Smooth muscle cell (in vitro differentiated cells): ENCODE results near the gene ALDH1L1. TPM values are rescaled to one million over a fixed set of nuclear protein-coding genes. Genes with fewer than 3 reads are reported as not detected.
A peak's percentile ranks its signal among the peaks of the same experiment; 100 is the strongest.

ENCODE experiments used
- DNase-seq: peaks from one replicate; lab custom pipeline; 2025; ENCODE audit not compliant: unreplicated experiment; lab: John Stamatoyannopoulos, UW
- H2AFZ ChIP-seq: fragments of 200-600 bp; sonication (generic); 2 replicates; pipeline ENCODE4 v1.6.0; 2016; ENCODE audit warnings: antibody characterized with exemption, low read depth, mild to moderate bottlenecking
- H3F3A ChIP-seq: fragments of 200-600 bp; sonication (generic); 2 replicates; pipeline ENCODE4 v1.6.0; 2017; ENCODE audit warnings: antibody characterized with exemption, low read depth
- H3K27ac ChIP-seq: fragments of 200-600 bp; sonication (generic); 2 replicates; pipeline ENCODE4 v1.5.1; 2016; ENCODE audit warnings: low read depth, mild to moderate bottlenecking
- H3K27me3 ChIP-seq: fragments of 200-600 bp; sonication (generic); 2 replicates; pipeline ENCODE4 v1.6.1; 2016; ENCODE audit warnings: low read depth, mild to moderate bottlenecking
- H3K36me3 ChIP-seq: fragments of 200-600 bp; sonication (generic); 2 replicates; pipeline ENCODE4 v1.5.1; 2016; ENCODE audit warnings: low read depth
- H3K4me1 ChIP-seq: fragments of 200-600 bp; sonication (generic); 2 replicates; pipeline ENCODE4 v1.5.1; 2016; ENCODE audit warnings: low read depth
- H3K4me2 ChIP-seq: fragments of 200-600 bp; sonication (generic); 2 replicates; pipeline ENCODE4 v1.6.0; 2016; ENCODE audit warnings: mild to moderate bottlenecking
- H3K4me3 ChIP-seq: fragments of 200-600 bp; sonication (generic); 2 replicates; pipeline ENCODE4 v1.5.1; 2016; ENCODE audit warnings: mild to moderate bottlenecking
- H3K79me2 ChIP-seq: fragments of 200-600 bp; sonication (generic); 2 replicates; pipeline ENCODE4 v1.6.0; 2016; ENCODE audit warnings: low read depth, mild to moderate bottlenecking
- H3K9ac ChIP-seq: fragments of 200-600 bp; sonication (generic); 2 replicates; pipeline ENCODE4 v1.6.0; 2016; ENCODE audit warnings: low read depth
- H3K9me3 ChIP-seq: fragments of 200-600 bp; sonication (generic); replicated peaks from 2 replicates; pipeline ENCODE4 v1.5.1; 2016; ENCODE audit warnings: low read depth
- H4K20me1 ChIP-seq: fragments of 200-600 bp; sonication (generic); 2 replicates; pipeline ENCODE4 v1.6.0; 2016; ENCODE audit warnings: low read depth
- CTCF ChIP-seq: fragments of 200-600 bp; sonication (generic); IDR thresholded peaks from 2 replicates; pipeline ENCODE4 v1.5.1; 2017; ENCODE audit warnings: borderline replicate concordance, mild to moderate bottlenecking, antibody characterized with exemption; ENCODE audit not compliant: insufficient read depth, poor library complexity, severe bottlenecking
- WGBS: methylation state at CpG from one replicate; pipeline ENCODE4 v1.1.7; 2016; ENCODE audit warnings: low lambda C conversion rate; 5-methylcytosine and 5-hydroxymethylcytosine counted together
- polyA plus RNA-seq: library from polyadenylated mRNA; unstranded; fragments of >200 nt; fragmentation: Nextera tagmentation; extraction: Ambion mirVana; gene quantifications from 2 replicates; pipeline ENCODE4 v1.2.1, GENCODE V29; 2016
- total RNA-seq: library from RNA; depleted of rRNA; stranded (reverse); fragments of >200 nt; gene quantifications from 2 replicates; pipeline ENCODE4 v1.2.3, GENCODE V29; 2014

The ALDH1L1 gene
- total and polyA plus RNA-seq, 2 experiments from 2014 or later, result 0.48 TPM; not detected in 1

GRCh38 chr3:126113733-126114442 lies 66.5 kb downstream of the ALDH1L1 start:
- H3K9ac ChIP-seq, result no peak overlapping the region
- no peaks in the 10 kb centered on the region for H4K20me1 ChIP-seq
- no peak overlapping the region for H2AFZ ChIP-seq
- no peaks in the 10 kb centered on the region for H3K27me3 ChIP-seq
- H3K79me2 ChIP-seq, result no peaks in the 10 kb centered on the region
- no peak overlapping the region for H3K4me3 ChIP-seq
- peak; percentile 31 for TF ChIP-seq CTCF
- H3K4me2 ChIP-seq, result no peak overlapping the region
- H3K9me3 ChIP-seq, result no peaks in the 10 kb centered on the region
- no peaks in the 10 kb centered on the region for H3K4me1 ChIP-seq
- DNase-seq, result no peak
- H3K36me3 ChIP-seq, result no peaks in the 10 kb centered on the region
- H3F3A ChIP-seq, result no peaks in the 10 kb centered on the region
- no peak overlapping the region for H3K27ac ChIP-seq
- 81% methylated on average over 9 of the region's 9 CpGs for WGBS

GRCh38 chr3:126113238-126113555 lies 67.2 kb downstream of the ALDH1L1 start:
- 90% methylated on average over 6 of the region's 6 CpGs for WGBS
- H3K36me3 ChIP-seq, result no peaks in the 10 kb centered on the region
- no peak overlapping the region for H3K4me3 ChIP-seq
- no peak overlapping the region for H2AFZ ChIP-seq
- H3K27me3 ChIP-seq, result no peaks in the 10 kb centered on the region
- H3K4me1 ChIP-seq, result no peaks in the 10 kb centered on the region
- TF ChIP-seq CTCF, result no peak
- no peak overlapping the region for H3K4me2 ChIP-seq
- DNase-seq, result no peak
- H4K20me1 ChIP-seq, result no peaks in the 10 kb centered on the region
- no peaks in the 10 kb centered on the region for H3K9me3 ChIP-seq
- no peaks in the 10 kb centered on the region for H3K79me2 ChIP-seq
- H3K9ac ChIP-seq, result no peak overlapping the region
- H3K27ac ChIP-seq, result no peak overlapping the region
- H3F3A ChIP-seq, result no peaks in the 10 kb centered on the region

- no peak for DNase-seq
- 93% methylated on average over 13 of the region's 13 CpGs for WGBS
- H3K27ac ChIP-seq, result no peak overlapping the region
- H2AFZ ChIP-seq, result no peak overlapping the region
- H3K4me1 ChIP-seq, result no peaks in the 10 kb centered on the region
- H3K4me3 ChIP-seq, result no peak overlapping the region
- no peaks in the 10 kb centered on the region for H3K27me3 ChIP-seq
- no peaks in the 10 kb centered on the region for H3F3A ChIP-seq
- no peaks in the 10 kb centered on the region for H3K36me3 ChIP-seq
- H3K4me2 ChIP-seq, result no peak overlapping the region
- H4K20me1 ChIP-seq, result no peaks in the 10 kb centered on the region
- H3K79me2 ChIP-seq, result no peaks in the 10 kb centered on the region
- no peak for TF ChIP-seq CTCF
- no peaks in the 10 kb centered on the region for H3K9me3 ChIP-seq
- no peak overlapping the region for H3K9ac ChIP-seq
Observed at GRCh38 chr3:126112531-126113237, 67.7 kb downstream of the ALDH1L1 start.
